HG02970 (cell line): ENCODE measurements around the gene CD164L2.

Experiments used
- ATAC-seq: cut with Tn5 transposase; IDR thresholded peaks from one replicate; pipeline ENCODE4 v1.9.1; 2021; ENCODE audit warnings: mild to moderate bottlenecking, moderate library complexity, moderate number of reproducible peaks; ENCODE audit not compliant: unreplicated experiment, low FRiP score

Gene CD164L2

DNA sequence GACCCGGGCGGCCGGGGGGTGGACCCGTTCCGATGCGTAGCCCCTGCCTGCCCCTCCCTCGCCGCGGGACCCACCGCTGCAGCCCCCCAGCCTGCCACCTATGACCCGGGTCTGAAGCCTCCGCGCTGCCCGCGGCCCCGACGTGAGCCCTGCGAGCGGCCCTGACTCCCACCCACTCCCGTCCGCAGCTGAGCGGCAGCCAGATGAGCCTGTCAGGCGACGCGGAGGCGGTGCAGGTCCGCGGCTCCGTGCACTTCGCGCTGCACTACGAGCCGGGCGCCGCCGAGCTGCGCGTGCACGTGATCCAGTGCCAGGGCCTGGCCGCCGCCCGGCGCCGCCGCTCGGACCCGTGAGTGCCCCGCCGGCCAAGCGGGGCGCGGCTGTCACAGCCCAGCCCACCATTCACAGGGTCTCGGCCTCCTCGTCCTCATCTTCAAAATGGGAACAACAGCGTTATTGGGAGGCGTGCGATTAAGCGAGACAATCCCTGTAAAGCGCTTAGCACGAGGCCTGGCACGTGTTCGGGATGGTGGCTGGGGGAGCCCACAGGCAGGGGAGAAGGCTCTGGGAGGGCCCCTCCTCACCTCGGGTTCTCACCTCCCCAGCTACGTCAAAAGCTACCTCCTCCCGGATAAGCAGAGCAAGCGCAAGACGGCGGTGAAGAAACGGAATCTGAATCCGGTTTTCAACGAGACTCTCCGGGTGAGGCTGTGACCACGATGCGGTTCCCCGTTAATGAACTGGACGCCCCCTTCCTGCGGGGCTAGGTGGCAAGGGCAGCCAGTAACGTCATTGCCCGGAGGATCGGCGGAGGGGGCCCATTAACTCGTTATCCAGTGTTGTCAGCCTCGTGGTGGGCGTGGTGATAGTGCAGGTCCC lies 33.1 kb downstream of the CD164L2 start:
- ATAC-seq: no peak

DNA sequence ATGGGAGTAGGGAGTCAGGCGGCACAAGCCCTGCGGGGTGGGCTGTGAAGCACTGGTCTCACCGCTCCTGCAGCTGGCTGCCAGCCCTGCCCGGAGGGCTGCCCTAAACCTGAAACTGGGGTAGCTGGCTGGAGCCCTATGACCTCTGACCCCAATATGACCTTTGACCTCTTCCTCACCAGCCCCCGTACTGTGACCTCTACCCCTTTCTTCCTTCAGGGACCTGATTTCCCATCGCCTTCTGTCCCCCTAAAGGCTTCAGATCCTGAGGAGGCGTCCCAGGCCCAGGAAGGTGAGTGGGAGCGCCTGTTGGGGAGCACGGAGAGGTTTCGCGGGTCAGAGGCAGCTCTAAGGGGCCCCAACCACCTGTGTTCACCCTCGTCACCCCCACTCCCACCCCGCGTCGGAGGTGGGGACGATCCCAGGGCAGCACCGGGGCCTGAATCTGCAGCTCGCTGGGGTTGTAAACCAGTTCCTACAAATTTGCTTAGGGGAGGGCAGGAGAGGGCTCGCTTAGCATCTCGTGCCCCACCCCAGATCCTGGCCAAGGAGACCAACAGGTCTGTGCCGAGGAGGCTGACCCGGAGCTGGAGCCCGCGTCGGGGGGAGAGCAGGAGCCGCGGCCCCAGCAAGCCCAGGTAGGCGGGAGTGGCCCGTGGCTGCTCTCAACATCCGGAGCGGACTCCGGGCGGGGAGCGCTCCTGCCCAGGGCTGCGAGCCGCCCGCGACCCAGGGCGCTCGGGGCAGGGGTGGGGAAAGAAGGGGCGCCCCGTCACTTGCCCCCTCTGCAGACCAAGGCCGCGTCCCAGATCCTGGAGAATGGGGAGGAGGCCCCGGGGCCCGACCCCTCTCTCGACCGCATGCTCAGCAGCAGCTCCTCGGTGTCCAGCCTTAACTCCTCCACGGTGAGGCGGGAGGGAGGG lies 34.0 kb downstream of the CD164L2 start:
- ATAC-seq: no peak

DNA sequence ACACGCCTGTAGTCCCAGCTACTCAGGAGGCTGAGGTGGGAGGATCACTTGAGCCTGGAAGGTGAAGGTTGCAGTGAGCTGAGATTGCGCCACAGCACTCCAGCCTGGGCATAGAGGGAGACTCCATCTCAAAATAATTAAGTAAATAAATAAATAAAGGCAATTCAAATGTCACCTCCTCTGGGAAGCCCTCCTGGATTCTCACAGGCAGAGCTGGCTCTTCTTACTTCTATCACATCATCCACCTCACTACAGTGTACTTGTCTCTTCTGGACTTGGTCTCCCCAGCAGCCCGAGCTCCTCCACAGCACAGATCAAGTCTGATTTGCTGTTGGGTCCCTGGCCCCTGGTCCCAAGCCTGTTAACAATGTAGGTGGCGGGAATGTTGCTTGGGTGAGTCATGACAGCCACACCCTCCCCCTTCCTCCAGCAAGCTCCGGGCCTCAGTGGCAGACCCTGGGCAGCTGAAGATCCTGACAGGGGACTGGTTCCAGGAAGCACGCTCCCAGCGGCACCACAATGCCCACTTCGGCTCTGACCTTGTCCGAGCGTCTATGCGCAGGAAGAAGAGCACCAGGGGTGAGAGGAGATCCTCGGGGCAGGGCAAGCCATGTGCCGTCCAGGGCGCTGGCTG lies 36.0 kb downstream of the CD164L2 start:
- no peak for ATAC-seq

DNA sequence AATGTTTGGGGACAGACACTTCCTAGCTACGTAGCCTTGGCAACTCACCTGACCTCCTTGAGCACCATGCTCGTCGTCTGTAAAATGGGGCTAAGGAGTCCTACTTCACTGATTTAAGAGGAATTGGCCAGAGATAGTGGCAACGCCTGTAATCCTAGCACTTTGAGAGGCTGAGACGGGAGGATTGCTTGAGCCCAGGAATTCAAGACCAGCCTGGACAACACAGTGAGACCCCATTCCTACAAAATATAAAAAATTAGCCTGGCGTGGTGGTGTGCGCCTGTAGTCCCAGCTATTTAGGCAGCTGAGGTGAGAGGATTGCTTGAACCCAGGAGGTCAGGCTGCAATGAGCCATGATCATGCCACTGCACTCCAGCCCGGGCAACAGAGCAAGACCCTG lies 36.8 kb downstream of the CD164L2 start:
- no peak for ATAC-seq

DNA sequence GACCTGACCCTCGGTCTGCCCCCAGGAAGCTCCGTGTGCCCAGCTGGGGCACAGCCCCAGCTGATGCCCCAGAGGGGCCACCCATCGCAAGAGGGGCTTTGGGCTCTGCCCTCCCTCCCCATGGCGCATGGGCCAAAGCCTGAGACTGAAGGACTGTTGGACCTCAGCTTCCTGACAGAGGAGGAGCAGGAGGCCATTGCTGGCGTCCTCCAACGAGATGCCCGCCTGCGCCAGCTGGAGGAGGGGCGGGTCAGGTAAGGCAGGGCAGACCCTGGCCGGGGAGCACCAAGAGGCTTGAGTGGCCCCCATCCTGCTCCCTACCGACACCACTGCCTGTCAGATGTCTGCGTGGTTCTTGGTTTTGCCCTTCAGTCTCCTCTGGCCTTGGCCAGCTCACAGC lies 37.9 kb downstream of the CD164L2 start:
- ATAC-seq: no peak

DNA sequence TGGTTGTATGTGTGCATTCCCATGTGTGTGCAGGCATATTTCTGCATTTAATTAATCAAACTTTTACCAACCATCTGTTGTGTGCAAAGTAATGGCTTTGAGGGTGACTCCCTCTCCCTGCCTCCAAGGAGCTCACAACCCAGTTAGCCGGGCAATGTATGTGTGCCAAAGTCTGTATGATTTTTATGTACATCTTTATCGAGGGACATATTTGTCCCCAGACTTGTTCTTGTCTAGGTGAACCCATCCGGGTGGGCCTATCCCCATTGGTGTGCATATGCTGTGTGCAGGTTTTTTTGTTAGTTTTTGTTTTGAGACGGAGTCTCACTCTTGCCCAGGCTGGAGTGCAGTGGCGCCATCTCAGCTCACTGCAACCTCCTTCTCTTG lies 39.5 kb downstream of the CD164L2 start:
- ATAC-seq: no peak

DNA sequence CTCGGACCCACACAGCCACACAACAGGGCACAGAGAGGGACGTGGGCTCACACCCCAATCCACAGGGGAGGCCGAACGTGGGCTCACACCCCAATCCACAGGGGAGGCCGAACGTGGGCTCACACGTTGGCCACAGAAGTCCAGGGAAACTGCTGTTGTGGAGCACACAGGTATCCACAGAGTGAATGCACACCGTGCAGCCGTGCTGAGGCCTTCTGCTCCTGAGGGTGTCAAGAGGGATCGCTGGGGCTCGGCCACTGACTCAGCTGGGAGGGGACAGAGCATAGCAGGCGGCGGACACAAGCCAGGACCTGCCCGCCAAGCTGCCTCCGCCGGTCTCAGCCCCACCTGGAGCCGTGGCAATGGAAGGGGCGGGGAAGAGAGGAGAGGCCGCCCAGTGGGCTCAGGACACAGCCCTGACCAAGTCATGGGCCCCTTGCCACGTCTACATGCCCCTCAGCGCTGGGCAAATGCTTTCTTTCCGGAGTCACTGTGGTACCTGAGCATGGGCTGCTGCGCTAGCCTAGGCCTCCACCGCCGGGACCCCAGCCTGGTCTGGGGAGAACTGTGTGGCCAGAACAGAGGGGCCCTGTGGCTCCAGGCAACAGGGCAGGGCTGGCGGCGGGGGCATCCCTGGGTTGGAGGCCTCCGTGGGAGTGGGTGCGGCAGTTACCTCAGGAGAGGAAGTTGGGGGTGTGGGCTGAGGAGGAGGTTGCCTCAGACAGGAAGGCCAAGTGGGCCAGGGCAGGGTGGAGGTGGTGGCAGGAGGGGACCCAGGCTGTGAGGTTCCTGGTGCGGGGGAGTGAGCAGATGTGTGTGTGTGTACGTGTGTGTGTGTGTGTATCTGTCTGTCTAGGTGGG lies 40.1 kb downstream of the CD164L2 start:
- no peak for ATAC-seq

DNA sequence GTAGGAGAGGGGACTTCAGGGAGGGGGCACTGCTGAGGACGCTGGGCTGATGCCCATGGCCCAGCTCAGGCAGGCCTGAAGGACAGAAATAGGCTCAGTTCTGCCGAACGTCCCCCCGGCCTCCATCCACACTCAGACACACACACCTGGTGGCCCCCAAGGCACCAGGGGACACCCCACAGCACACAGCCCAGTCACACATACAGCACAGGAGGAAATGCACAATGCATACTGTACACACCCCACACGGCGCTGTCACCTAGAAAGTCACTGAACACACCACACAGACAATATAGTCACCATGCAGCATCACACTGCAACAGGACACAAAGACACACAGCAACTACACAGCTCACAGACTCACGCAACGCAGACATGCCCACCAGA lies 40.7 kb downstream of the CD164L2 start:
- ATAC-seq: no peak

DNA sequence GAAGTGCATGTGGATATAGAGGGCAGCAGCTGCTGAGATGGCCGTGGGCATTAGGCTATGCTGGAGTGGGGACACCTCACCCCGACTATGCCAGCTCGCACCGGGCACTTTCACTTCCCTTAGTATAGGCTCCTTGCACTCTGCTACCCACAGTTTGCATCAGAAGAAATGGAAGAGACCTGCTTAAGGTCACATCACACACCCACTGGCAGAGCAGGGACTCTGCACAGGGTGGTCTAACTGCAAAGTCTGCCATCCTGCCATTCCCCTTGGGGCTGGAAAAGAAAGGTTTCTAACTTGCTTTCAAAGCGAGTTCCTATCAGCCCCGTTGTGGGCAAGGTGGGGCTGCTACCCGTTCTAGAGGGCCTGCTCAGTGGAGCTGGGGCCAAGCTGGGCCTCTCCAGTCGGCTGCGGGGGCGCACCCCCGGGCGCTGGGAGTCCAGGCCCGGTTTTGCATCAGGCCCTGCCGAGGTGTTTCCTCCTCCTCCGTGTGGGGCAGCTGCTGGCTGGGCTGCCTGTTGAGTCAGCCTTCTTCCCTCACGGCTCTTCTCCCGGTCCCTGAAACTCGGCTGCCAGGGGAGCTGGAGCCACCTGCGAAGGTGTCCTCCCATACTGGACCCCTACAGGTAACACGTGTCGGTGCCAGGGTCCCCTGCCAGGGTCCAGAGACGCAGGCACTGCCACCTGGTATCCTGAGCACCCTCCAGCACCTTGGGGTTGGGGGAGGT lies 41.4 kb downstream of the CD164L2 start, which contains the start of gene SYTL1:
Gene SYTL1, plus strand, starts transcription at position 498 of the 728 bp plus-strand sequence. CDS start 3,313 bp downstream, outside the sequence.
- ATAC-seq: no peak

DNA sequence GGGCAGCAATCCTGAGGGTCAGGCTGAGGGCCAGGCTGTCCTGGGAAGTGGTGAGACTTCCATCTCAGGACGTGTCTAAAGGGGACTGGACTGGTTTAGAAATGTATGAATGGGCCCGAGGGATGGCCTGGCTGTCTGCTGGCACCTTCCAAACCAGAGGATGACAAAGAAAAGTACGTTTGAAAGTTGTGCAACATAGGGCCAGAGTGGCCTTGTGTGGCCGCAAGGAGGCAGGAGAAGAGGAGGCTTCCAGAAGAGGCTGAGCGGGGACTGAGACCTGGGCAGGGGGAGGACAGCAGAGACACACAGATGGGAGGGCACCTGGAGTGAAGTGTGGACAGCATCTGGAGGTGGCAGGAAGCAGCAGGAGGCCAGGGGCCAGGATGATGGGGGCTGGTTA lies 43.9 kb downstream of the CD164L2 start:
- no peak for ATAC-seq

DNA sequence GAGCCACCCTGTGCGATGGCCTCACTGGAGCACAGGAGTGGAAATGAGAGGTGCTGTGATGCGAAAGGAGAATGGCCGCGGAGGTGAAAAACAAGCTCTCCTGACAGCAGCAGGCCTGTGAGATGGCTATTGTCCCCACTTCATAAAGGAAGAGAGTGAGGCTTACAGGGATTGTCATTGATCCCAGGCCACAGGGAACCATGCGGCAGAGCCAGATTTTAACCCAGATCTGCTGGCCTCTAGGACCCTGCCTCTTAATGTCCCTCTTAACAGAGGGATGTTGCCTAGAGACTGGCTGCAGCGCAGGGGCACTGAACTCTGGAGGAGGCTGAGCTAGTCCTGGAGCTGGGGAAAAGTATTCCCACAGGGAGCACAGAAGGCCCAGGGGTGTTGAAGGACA lies 44.4 kb downstream of the CD164L2 start:
- no peak for ATAC-seq

DNA sequence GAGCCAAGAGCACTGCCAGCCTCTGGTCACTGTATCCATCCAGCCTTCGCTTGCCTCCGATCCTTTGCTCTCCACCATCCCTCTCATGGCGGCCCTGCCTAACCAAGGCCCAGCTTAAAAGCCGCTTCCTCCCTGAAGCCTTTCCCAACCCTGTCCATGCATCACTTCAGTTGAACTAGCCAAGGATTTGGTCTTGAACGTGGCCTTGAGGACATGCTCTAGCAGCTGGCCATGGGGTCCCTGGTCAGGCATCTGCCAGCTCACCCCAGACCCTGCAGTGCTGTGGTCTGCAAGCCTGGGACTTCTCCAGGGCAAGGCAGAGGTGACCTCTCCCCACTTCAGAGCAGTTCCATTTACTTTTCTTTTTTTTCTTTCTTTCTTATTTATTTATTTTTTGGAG lies 46.4 kb downstream of the CD164L2 start:
- ATAC-seq: no peak

DNA sequence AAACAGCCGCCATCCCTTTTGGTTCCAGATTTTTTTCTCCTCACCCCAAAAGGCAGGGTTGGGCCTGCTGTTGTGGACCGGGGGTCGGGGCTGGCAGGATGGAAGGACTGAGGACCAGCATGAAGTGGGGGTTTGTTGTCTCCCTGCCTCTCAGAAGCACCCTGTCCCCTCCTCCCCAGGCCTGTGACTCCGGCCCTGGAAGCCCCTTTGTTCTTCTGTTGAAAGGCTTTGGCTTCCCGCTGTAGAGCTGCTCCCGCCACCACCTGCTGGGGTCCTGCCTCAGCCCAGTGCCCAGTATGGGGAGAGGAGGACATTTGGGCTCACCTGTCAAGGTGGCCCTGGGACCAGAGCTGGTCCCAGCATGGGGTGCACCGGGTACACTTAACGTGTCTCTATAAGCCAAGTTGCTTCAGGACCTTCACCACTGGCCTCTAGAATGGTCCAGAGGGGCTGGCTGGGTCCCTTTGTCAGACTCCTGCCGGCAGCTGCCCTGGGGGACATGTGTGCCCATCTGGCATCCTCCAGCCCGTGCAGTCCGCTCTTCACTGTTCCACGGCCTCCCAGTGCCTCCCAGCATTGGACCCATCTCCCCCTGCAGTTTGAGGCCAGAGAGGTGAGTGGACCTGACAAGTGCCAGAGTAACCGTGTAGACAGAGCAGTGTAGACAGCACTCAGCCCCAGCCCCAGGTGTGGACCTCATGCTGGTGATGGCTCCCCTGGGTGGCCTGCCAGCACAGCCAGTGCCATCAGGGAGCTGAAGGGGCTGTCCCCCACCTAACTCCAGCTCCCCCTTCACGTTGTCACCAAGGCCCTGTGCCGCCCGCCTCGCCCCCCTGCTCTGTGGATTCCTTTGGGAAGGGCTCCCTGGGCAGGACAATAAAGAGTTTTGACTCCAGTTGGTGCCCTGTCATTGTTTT lies 47.4 kb downstream of the CD164L2 start:
- ATAC-seq: no peak

DNA sequence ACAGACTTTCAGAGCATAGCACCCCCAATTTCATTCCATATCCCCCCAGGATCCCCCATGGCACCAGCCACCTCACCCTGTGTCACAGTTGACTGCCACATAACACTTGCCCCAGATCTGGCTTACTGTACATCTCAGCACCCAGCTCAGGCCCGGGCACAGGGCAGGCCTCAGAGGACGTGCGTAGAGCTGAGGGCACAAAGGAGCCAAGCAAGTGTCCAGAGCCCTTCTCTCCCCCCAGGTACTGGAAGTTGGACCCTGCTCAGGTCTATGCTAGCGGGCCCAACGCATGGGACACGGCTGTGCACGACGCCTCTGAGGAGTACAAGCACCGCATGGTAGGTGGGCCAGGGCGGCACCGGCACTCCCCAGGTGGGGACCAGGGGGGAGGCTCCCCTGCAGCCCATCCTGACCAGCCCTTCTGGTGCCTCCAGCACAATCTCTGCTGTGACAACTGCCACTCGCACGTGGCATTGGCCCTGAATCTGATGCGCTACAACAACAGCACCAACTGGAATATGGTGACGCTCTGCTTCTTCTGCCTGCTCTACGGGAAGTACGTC lies 49.3 kb downstream of the CD164L2 start:
- no peak for ATAC-seq

DNA sequence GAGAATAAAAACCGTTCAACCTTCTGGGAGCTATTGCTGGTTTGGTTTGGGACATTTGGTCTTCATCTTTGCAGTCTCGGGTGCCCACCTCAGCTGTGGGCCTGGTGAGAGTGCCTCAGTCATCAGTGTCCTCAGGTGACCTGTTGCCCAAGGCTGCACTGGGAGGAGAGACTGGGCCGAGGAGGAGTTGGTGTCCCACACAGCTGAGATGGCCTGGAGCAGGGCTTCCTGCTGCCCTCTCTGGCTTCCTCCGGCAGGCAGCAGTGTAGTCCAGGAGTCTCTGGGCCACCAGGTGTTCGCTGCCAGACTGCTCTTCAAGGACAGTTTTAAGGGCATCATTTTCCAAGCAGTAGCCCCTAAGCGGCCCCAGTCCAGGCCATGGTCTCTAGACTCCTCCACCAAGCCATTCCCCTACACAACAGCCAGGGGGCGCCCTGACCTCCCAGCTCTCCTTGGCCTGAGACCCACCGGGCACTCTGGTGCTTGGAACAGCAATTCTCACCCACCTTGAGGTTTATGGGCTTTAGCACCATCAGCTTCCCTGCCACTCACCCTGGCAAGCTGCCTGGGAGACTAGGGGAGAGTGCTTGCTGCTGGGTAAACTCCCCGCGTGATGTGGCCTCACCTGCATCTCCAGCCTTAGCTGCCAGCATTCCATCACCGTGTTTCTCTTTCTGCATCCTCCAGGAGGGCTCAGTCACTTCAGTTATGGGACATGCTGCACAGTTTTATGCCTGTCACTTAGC lies 50.4 kb downstream of the CD164L2 start:
- no peak for ATAC-seq

DNA sequence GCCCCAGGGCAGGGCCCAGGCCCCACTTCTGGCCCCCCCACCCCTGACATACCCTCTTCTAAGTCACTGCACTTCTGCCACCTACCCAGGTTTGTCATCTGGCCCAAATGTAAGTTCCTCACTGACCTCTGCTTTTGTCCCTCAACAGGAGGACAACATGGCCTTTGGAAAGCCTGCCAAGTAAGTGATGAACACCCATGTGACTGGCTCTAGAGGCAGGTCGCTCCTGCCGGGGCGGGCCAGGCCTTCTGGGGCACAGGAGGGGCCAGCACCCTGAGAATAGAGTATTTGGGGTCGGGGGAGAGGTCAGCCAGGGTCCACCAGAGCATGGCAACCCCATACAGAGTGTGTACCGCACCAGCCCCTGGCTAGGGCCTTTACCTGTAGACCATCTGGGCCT lies 51.2 kb downstream of the CD164L2 start:
- no peak for ATAC-seq

DNA sequence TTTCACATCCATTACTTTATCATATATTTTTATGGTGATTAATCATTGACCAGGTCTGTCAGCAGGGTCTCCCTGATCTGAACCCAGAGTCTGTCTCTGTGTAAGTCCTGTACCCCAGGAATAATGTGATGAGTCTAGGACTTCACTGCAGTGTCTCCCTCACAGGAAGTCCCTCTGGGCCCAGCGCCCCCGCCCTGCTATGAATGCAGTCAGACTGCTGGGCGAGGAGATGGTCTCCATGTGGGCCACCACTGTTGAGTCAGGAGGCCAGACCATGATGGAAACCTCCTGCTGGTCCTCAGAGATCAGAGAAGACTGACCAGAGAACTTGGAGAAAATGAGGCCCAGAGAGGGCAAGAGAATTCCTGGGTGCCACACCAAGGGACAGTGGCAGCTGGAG lies 51.7 kb downstream of the CD164L2 start:
- no peak for ATAC-seq
